Trophoblast cell (in vitro differentiated cells and primary cell): ENCODE results near the gene ZNF215.

Experiments
- DNase-seq, 2 donors: peaks; one replicate each; pipeline ENCODE4 v3.0.0-alpha.2; 2016
- H2AFZ ChIP-seq: 2 replicates; pipeline ENCODE4 v1.6.1; 2013; ENCODE audit warnings: low read length, moderate library complexity, mild to moderate bottlenecking; ENCODE audit not compliant: insufficient read depth, poor library complexity
- H2AK5ac ChIP-seq: 2 replicates; pipeline ENCODE4 v1.6.1; 2013; ENCODE audit warnings: mild to moderate bottlenecking, low read length
- H2BK120ac ChIP-seq: 2 replicates; pipeline ENCODE4 v1.6.1; 2013; ENCODE audit warnings: low read length, mild to moderate bottlenecking, moderate library complexity; ENCODE audit not compliant: insufficient read depth, poor library complexity
- H2BK12ac ChIP-seq: 2 replicates; pipeline ENCODE4 v1.6.1; 2013; ENCODE audit warnings: mild to moderate bottlenecking, low read length, moderate library complexity
- H2BK5ac ChIP-seq: 2 replicates; pipeline ENCODE4 v1.6.1; 2013; ENCODE audit warnings: low read length, low read depth, moderate library complexity, mild to moderate bottlenecking; ENCODE audit not compliant: poor library complexity
- H3K14ac ChIP-seq: 2 replicates; pipeline ENCODE4 v1.6.1; 2013; ENCODE audit warnings: mild to moderate bottlenecking, low read length
- H3K18ac ChIP-seq: 2 replicates; pipeline ENCODE4 v1.6.1; 2013; ENCODE audit warnings: mild to moderate bottlenecking, low read length
- H3K23ac ChIP-seq: 2 replicates; pipeline ENCODE4 v1.6.1; 2013; ENCODE audit warnings: low read length
- H3K27ac ChIP-seq: 2 replicates; pipeline ENCODE4 v1.5.1; 2013; ENCODE audit warnings: low read depth, mild to moderate bottlenecking, inconsistent platforms, low read length, moderate library complexity
- H3K27me3 ChIP-seq: 2 replicates; pipeline ENCODE4 v1.6.1; 2013; ENCODE audit warnings: inconsistent platforms, mild to moderate bottlenecking, low read length, moderate library complexity; ENCODE audit not compliant: insufficient read depth
- H3K36me3 ChIP-seq, 2 experiments: 1 replicate in 1 of 2; 2 replicates in 1 of 2; pipeline ENCODE4 v1.6.1; 2013; ENCODE audit warnings: low read length in 2 of 2, mild to moderate bottlenecking in 2 of 2, moderate library complexity in 1 of 2; ENCODE audit not compliant: insufficient read depth in 2 of 2, control insufficient read depth in 1 of 2
- H3K4ac ChIP-seq: 2 replicates; pipeline ENCODE4 v1.6.1; 2013; ENCODE audit warnings: low read depth, mild to moderate bottlenecking, low read length, moderate library complexity
- H3K4me1 ChIP-seq, 2 experiments: 1 replicate in 1 of 2; 2 replicates in 1 of 2; pipeline ENCODE4 v1.6.1; 2013; ENCODE audit warnings: low read length in 2 of 2, mild to moderate bottlenecking in 2 of 2, moderate library complexity in 1 of 2; ENCODE audit not compliant: insufficient read depth in 2 of 2, control insufficient read depth in 1 of 2
- H3K4me2 ChIP-seq: 2 replicates; pipeline ENCODE4 v1.6.1; 2013; ENCODE audit warnings: inconsistent platforms, mild to moderate bottlenecking, low read length, moderate library complexity
- H3K4me3 ChIP-seq: 2 replicates; pipeline ENCODE4 v1.5.1; 2013; ENCODE audit warnings: mild to moderate bottlenecking, low read depth, low read length, inconsistent platforms
- H3K79me1 ChIP-seq: one replicate; pipeline ENCODE4 v1.6.1; 2013; ENCODE audit warnings: low read length
- H3K79me2 ChIP-seq: 2 replicates; pipeline ENCODE4 v1.6.1; 2013; ENCODE audit warnings: low read length, mild to moderate bottlenecking; ENCODE audit not compliant: control insufficient read depth, insufficient read depth, poor library complexity
- H3K9ac ChIP-seq: 2 replicates; pipeline ENCODE4 v1.6.1; 2013; ENCODE audit warnings: mild to moderate bottlenecking, low read length
- H3K9me3 ChIP-seq: 2 replicates; pipeline ENCODE4 v1.6.1; 2013; ENCODE audit warnings: low read depth, mild to moderate bottlenecking, control low read depth, inconsistent platforms, low read length; ENCODE audit not compliant: insufficient read depth
- H4K12ac ChIP-seq: 2 replicates; pipeline ENCODE4 v1.6.1; 2013; ENCODE audit warnings: low read depth, mild to moderate bottlenecking, low read length, moderate library complexity
- H4K8ac ChIP-seq: 2 replicates; pipeline ENCODE4 v1.6.1; 2013; ENCODE audit warnings: low read depth, mild to moderate bottlenecking, low read length, moderate library complexity
- H4K91ac ChIP-seq: one replicate; pipeline ENCODE4 v1.6.1; 2013; ENCODE audit warnings: low read depth, mild to moderate bottlenecking, low read length, moderate library complexity
- WGBS: extraction: QIAGEN DNeasy Blood & Tissue Kit; methylation state at CpG from one replicate; pipeline ENCODE4 v1.1.7; 2013; ENCODE audit warnings: missing lambda C conversion rate; ENCODE audit not compliant: insufficient read length, insufficient coverage; ENCODE audit errors: extremely low coverage; 5-methylcytosine and 5-hydroxymethylcytosine counted together

ZNF215 gene

DNA sequence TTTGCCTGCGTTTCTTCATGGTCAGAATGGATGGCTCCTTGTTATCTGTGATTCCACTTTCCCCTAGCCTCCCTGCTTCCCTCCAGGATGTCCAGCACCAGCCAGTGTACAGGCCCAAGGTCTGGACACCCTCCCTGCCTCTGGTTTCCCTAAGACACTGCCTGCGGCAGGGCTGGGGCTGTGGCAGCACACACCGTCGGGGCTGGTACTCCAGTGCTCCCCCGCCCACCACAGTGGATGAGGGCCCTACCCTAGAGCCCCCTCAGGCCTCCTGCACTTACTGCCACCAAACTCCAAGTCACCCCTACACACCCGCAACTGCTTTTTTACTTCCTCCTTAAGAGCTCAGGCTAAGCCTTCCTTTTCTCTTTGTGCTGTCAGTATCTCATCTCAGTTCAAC is 65.0 kb downstream of the ZNF215 start:
- no peak overlapping the region for H3K14ac ChIP-seq
- no peaks in the 10 kb centered on the region for H3K9me3 ChIP-seq
- H3K23ac ChIP-seq: no peak overlapping the region
- H3K9ac ChIP-seq: no peak overlapping the region
- H4K91ac ChIP-seq: no peak overlapping the region
- H3K4me1 ChIP-seq: peaks cover 0 to 6% of the 10 kb centered on the region in 2 experiments
- H3K36me3 ChIP-seq: no peaks in the 10 kb centered on the region
- no peak overlapping the region for H2BK5ac ChIP-seq
- H3K79me1 ChIP-seq: no peaks in the 10 kb centered on the region
- H2BK12ac ChIP-seq: no peak overlapping the region
- H2BK120ac ChIP-seq: no peak overlapping the region
- no peaks in the 10 kb centered on the region for H3K79me2 ChIP-seq
- H3K18ac ChIP-seq: no peak overlapping the region
- H3K4me3 ChIP-seq: no peak overlapping the region
- no peak for DNase-seq
- no peaks in the 10 kb centered on the region for H3K27me3 ChIP-seq
- H4K8ac ChIP-seq: no peak overlapping the region
- no peak overlapping the region for H4K12ac ChIP-seq
- no peak overlapping the region for H3K4me2 ChIP-seq
- H3K4ac ChIP-seq: no peak overlapping the region
- H2AK5ac ChIP-seq: no peak overlapping the region
- no peak overlapping the region for H3K27ac ChIP-seq
- no CpG with 5 or more reads among the region's 6 CpGs for WGBS
- no peak overlapping the region for H2AFZ ChIP-seq

DNA sequence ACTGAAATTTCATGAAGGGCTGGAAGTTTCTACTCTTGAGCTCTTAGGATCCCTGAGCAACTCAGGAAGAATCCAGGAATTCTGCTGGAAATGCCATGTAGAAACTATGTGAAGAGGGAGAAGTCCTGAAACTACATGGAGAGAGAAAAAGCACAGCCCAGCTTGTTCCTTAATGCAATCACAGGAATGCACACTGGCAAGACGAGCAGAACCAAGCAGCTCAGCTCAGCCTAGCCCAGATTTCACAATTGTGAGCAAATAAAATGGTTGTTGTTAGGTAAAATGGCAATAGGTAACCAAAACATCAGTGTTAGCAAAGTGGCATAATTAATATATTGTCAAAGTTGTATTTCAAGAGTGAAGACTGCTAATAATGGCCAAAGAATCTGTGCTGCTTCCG is 65.8 kb downstream of the ZNF215 start:
- Histone ChIP-seq H2BK120ac (no peak overlapping the region), H2BK5ac (no peak overlapping the region), H3K36me3 (no peaks in the 10 kb centered on the region), H3K79me2 (no peaks in the 10 kb centered on the region), H2BK12ac (no peak overlapping the region), H3K9me3 (no peaks in the 10 kb centered on the region), H2AK5ac (no peak overlapping the region), H3K14ac (no peak overlapping the region), H3K27ac (no peak overlapping the region), H3K9ac (no peak overlapping the region), H3K79me1 (no peaks in the 10 kb centered on the region), H3K27me3 (no peaks in the 10 kb centered on the region), H4K12ac (no peak overlapping the region), H3K23ac (no peak overlapping the region), H4K91ac (no peak overlapping the region), H3K4me3 (no peak overlapping the region), H4K8ac (no peak overlapping the region), H3K18ac (no peak overlapping the region), H3K4me1 (peaks cover 0 to 6% of the 10 kb centered on the region in 2 experiments), H2AFZ (no peak overlapping the region), H3K4me2 (no peak overlapping the region), H3K4ac (no peak overlapping the region)
- peak; percentile 75 to 90 for DNase-seq
- WGBS: no CpG with 5 or more reads among the region's 2 CpGs

DNA sequence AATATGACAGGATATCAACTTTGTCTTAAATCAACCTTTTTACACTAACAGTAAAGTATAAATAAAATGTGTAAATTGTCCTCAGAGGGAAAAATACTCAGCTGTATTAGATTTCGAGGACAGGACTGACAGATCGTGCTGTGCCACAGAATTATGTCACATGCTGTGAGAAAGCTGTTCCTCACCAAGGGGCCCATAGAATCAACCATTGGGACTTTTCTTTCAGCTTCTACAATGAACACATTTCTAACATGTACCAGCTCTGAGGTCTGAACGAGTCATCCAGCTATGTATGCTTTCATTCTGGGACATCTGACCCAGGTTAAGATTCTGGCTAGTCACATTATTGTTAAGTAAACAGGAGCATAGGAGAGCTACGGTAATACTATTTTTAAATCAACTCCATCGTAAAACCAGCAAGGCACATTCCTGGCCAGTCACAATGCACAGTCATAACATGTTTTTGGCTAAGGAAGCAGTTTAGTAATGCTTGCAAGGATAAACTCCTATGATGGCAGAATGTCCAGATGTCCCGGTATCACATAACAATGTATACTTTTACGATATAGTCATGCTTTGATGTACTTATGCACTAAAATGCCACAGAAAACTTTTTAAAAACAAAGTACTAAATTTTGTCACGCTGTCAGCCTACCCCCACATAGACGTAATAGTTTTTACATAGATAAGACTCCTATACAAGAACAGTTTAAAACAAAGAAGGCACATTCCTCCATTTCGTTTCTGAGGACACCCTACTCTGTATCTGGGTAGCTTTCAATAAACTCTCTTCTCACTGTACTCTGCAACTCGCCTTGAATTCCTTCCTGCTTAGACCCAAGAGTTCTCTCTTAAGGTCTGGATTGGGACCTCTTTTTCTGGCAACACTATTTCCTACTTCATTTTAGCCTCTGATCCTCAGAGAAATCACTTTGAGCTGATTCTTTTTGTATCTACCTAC is 66.5 kb downstream of the ZNF215 start:
- H2AK5ac ChIP-seq: no peak overlapping the region
- H3K23ac ChIP-seq: no peak overlapping the region
- no peak overlapping the region for H4K91ac ChIP-seq
- H3K79me1 ChIP-seq: no peaks in the 10 kb centered on the region
- H3K9ac ChIP-seq: peak overlapping the region; percentile 60
- H2AFZ ChIP-seq: no peak overlapping the region
- no peaks in the 10 kb centered on the region for H3K27me3 ChIP-seq
- WGBS: no CpG with 5 or more reads among the region's 11 CpGs
- H3K9me3 ChIP-seq: no peaks in the 10 kb centered on the region
- H3K4me1 ChIP-seq: peaks cover 0 to 6% of the 10 kb centered on the region in 2 experiments
- no peak overlapping the region for H2BK12ac ChIP-seq
- no peak overlapping the region for H3K4ac ChIP-seq
- H2BK5ac ChIP-seq: no peak overlapping the region
- no peak overlapping the region for H3K27ac ChIP-seq
- no peak overlapping the region for H4K12ac ChIP-seq
- H3K36me3 ChIP-seq: no peaks in the 10 kb centered on the region
- H3K18ac ChIP-seq: no peak overlapping the region
- DNase-seq: peak; percentile 70 to 91
- H4K8ac ChIP-seq: peak overlapping the region; percentile 38
- H3K4me2 ChIP-seq: no peak overlapping the region
- H2BK120ac ChIP-seq: no peak overlapping the region
- H3K14ac ChIP-seq: no peak overlapping the region
- H3K4me3 ChIP-seq: no peak overlapping the region
- no peaks in the 10 kb centered on the region for H3K79me2 ChIP-seq

DNA sequence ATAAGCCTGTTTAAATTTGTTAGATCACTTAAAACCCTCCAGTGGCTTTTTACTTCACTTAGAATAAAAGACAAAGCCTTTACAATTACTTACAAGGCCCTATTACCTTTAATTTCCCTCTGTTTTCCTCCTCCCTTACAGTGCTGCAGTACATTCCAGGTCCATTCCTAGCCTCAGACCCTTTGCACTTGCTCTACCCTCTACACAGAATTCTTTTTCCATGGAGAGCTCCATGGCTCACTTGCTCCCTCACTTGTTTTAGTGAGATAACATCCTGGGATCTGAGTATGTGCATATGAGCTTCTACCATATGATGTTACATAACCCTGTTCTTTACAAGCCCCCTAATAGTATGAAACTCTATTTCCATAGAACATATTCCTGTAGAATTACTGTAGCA is 69.5 kb downstream of the ZNF215 start:
- no peak for DNase-seq
- no peak overlapping the region for H4K12ac ChIP-seq
- no peak overlapping the region for H3K18ac ChIP-seq
- H4K91ac ChIP-seq: no peak overlapping the region
- no peak overlapping the region for H3K27ac ChIP-seq
- H3K79me2 ChIP-seq: no peaks in the 10 kb centered on the region
- no peak overlapping the region for H3K9ac ChIP-seq
- no peak overlapping the region for H3K4ac ChIP-seq
- H2BK120ac ChIP-seq: no peak overlapping the region
- no peak overlapping the region for H3K4me2 ChIP-seq
- H3K36me3 ChIP-seq: no peaks in the 10 kb centered on the region
- no peak overlapping the region for H2BK12ac ChIP-seq
- H3K27me3 ChIP-seq: no peaks in the 10 kb centered on the region
- H3K79me1 ChIP-seq: no peaks in the 10 kb centered on the region
- H4K8ac ChIP-seq: no peak overlapping the region
- no peaks in the 10 kb centered on the region for H3K9me3 ChIP-seq
- H3K4me1 ChIP-seq: peaks cover 0 to 6% of the 10 kb centered on the region in 2 experiments
- no peak overlapping the region for H2BK5ac ChIP-seq
- no peak overlapping the region for H3K4me3 ChIP-seq
- no peak overlapping the region for H3K23ac ChIP-seq
- H2AK5ac ChIP-seq: no peak overlapping the region
- no peak overlapping the region for H3K14ac ChIP-seq
- H2AFZ ChIP-seq: no peak overlapping the region
